Naive thymus-derived CD8-positive, alpha-beta T cell (primary cell): Measurements from ENCODE around the gene GJB5. TPM values are rescaled to one million over a fixed set of nuclear protein-coding genes. Genes with fewer than 3 reads are reported as not detected.
"Not testable (repeated sequence)": the region's sequence is repeated elsewhere in the genome, so short reads cannot be mapped to it uniquely, and the experiment has no call there.

Experiments
- ATAC-seq, 2 donors: fragments of 150-1000 bp; cut with Tn5 transposase in 1 of 2; sonication (Bioruptor Pico), chemical (Tn5 transposase) in 1 of 2; 1 replicate in 1 of 2; 2 replicates in 1 of 2; pipeline ENCODE4 v1.10.0; 2021; ENCODE audit warnings: mild to moderate bottlenecking in 2 of 2, moderate library complexity in 2 of 2
- POLR2A ChIA-PET: fragments of 350-600 bp; sonication (Branson Sonifier 250); formaldehyde crosslinking; loops from one replicate; lab custom pipeline; 2021; ENCODE audit warnings: antibody characterized with exemption; lab: Charles Lee
- DNase-seq, 10 donors: peaks; one replicate each; pipeline versions ENCODE4 v3.0.0 to v3.0.0-alpha.2; 2020 to 2022
- H3K27ac Mint-ChIP-seq, 10 donors: one replicate each; pipeline ENCODE4 v1.8.0; 2020 to 2022; ENCODE audit warnings: mild to moderate bottlenecking in 10 of 10, mixed read lengths in 10 of 10, moderate library complexity in 4 of 10, inconsistent platforms in 1 of 10
- H3K27me3 Mint-ChIP-seq, 5 donors: one replicate each; pipeline ENCODE4 v1.8.0; 2021 to 2022; ENCODE audit warnings: mixed read lengths in 5 of 5
- H3K36me3 Mint-ChIP-seq, 3 donors: one replicate each; pipeline ENCODE4 v1.8.0; 2020 to 2022; ENCODE audit warnings: mixed read lengths in 3 of 3, mild to moderate bottlenecking in 2 of 3, inconsistent platforms in 1 of 3
- H3K4me1 Mint-ChIP-seq, 4 donors: one replicate each; pipeline ENCODE4 v1.8.0; 2021 to 2022; ENCODE audit warnings: mixed read lengths in 4 of 4
- H3K4me3 Mint-ChIP-seq, 10 donors: one replicate each; pipeline ENCODE4 v1.8.0; 2020 to 2022; ENCODE audit warnings: mild to moderate bottlenecking in 10 of 10, mixed read lengths in 10 of 10, moderate library complexity in 6 of 10, inconsistent platforms in 1 of 10
- H3K9me3 Mint-ChIP-seq, 9 donors: one replicate each; pipeline ENCODE4 v1.8.0; 2020 to 2022; ENCODE audit warnings: mixed read lengths in 9 of 9, mild to moderate bottlenecking in 3 of 9, inconsistent platforms in 1 of 9, moderate library complexity in 1 of 9
- polyA plus RNA-seq, 3 donors: library from polyadenylated mRNA; unstranded; fragments of 300-500 nt; fragmentation: Illumina TruSeq; gene quantifications; one replicate each; pipeline ENCODE4 v1.2.3, GENCODE V29; 2021
- total RNA-seq, 8 experiments: library from RNA in 2 of 8; stranded (reverse) in 2 of 8; gene quantifications; one replicate each; pipeline ENCODE4 v1.2.3 and lab custom pipeline; 2021 to 2026

GJB5 gene
- total and polyA plus RNA-seq, 5 experiments from 2014 or later, result not detected

GRCh38 chr1:34726861-34727260 is 28.0 kb upstream of the GJB5 start:
- no peaks in the 10 kb centered on the region for H3K36me3 Mint-ChIP-seq
- POLR2A ChIA-PET, result no interaction called here
- no peak overlapping the region for H3K4me3 Mint-ChIP-seq
- H3K9me3 Mint-ChIP-seq, result no peaks in the 10 kb centered on the region
- peaks cover 18 to 35% (median 31%) of the 10 kb centered on the region in 5 donors for H3K27me3 Mint-ChIP-seq
- H3K27ac Mint-ChIP-seq, result no peak overlapping the region
- no peak for ATAC-seq
- peaks cover 0 to 3% (median 0%) of the 10 kb centered on the region in 4 donors for H3K4me1 Mint-ChIP-seq
- no peak for DNase-seq

GRCh38 chr1:34730485-34730884 is 24.4 kb upstream of the GJB5 start:
- Mint-ChIP-seq H3K4me3 (no peak overlapping the region), H3K9me3 (no peaks in the 10 kb centered on the region), H3K4me1 (peaks cover 0 to 3% (median 0%) of the 10 kb centered on the region in 4 donors), H3K27me3 (peaks cover 8 to 20% (median 17%) of the 10 kb centered on the region in 5 donors), H3K27ac (no peak overlapping the region), H3K36me3 (no peaks in the 10 kb centered on the region)
- ATAC-seq (no peak), DNase-seq (no peak)
- POLR2A ChIA-PET, result no interaction called here

GRCh38 chr1:34732831-34733230 is 22.0 kb upstream of the GJB5 start:
- DNase-seq, H3K9me3 Mint-ChIP-seq, H3K27ac Mint-ChIP-seq, H3K4me3 Mint-ChIP-seq, ATAC-seq, POLR2A ChIA-PET, H3K4me1 Mint-ChIP-seq, H3K36me3 Mint-ChIP-seq: not testable (repeated sequence)
- H3K27me3 Mint-ChIP-seq, result peaks cover 3 to 17% (median 13%) of the 10 kb centered on the region in 5 donors

- Mint-ChIP-seq H3K9me3 (no peaks in the 10 kb centered on the region), H3K4me1 (no peaks in the 10 kb centered on the region), H3K4me3 (no peak overlapping the region), H3K27ac (no peak overlapping the region), H3K36me3 (no peaks in the 10 kb centered on the region), H3K27me3 (peaks cover 4 to 17% (median 14%) of the 10 kb centered on the region in 5 donors)
- DNase-seq, result no peak
- no peak for ATAC-seq
- POLR2A ChIA-PET, result no interaction called here
Observed at GRCh38 chr1:34736692-34737091, 18.2 kb upstream of the GJB5 start.

- ATAC-seq, H3K36me3 Mint-ChIP-seq, DNase-seq, H3K9me3 Mint-ChIP-seq, H3K4me3 Mint-ChIP-seq, H3K4me1 Mint-ChIP-seq, H3K27ac Mint-ChIP-seq, POLR2A ChIA-PET: not testable (repeated sequence)
- peaks cover 4 to 17% (median 14%) of the 10 kb centered on the region in 5 donors for H3K27me3 Mint-ChIP-seq
Observed at GRCh38 chr1:34737236-34737635, 17.6 kb upstream of the GJB5 start.

GRCh38 chr1:34739613-34740012 is 15.2 kb upstream of the GJB5 start:
- Mint-ChIP-seq H3K27ac (no peak overlapping the region), H3K4me1 (peaks cover 0 to 6% (median 2%) of the 10 kb centered on the region in 4 donors), H3K27me3 (peaks cover 6 to 17% (median 12%) of the 10 kb centered on the region in 5 donors), H3K4me3 (no peak overlapping the region), H3K36me3 (no peaks in the 10 kb centered on the region), H3K9me3 (no peaks in the 10 kb centered on the region)
- POLR2A ChIA-PET, result no interaction called here
- no peak for DNase-seq
- no peak for ATAC-seq

- POLR2A ChIA-PET, result no interaction called here
- Mint-ChIP-seq H3K9me3 (no peaks in the 10 kb centered on the region), H3K4me1 (peaks cover 0 to 6% (median 2%) of the 10 kb centered on the region in 4 donors), H3K4me3 (no peak overlapping the region), H3K27ac (peak overlapping the region in 1 of 10 donors; percentile 17), H3K27me3 (peaks cover 6 to 18% (median 12%) of the 10 kb centered on the region in 5 donors), H3K36me3 (no peaks in the 10 kb centered on the region)
- DNase-seq (no peak), ATAC-seq (no peak)
Observed at GRCh38 chr1:34740161-34740868, 14.5 kb upstream of the GJB5 start.

GRCh38 chr1:34742667-34743270 is 12.1 kb upstream of the GJB5 start:
- peaks cover 0 to 6% (median 2%) of the 10 kb centered on the region in 4 donors for H3K4me1 Mint-ChIP-seq
- no peaks in the 10 kb centered on the region for H3K9me3 Mint-ChIP-seq
- DNase-seq, result peak; percentile 45 to 82 (median 70)
- H3K36me3 Mint-ChIP-seq, result no peaks in the 10 kb centered on the region
- POLR2A ChIA-PET, result no interaction called here
- no peak overlapping the region for H3K4me3 Mint-ChIP-seq
- H3K27me3 Mint-ChIP-seq, result peaks cover 2 to 15% (median 8%) of the 10 kb centered on the region in 5 donors
- ATAC-seq, result peak; percentile 83 to 90
- peak overlapping the region in 1 of 10 donors; percentile 18 for H3K27ac Mint-ChIP-seq

- ATAC-seq (no peak), DNase-seq (no peak)
- Mint-ChIP-seq H3K9me3 (no peaks in the 10 kb centered on the region), H3K4me3 (no peak overlapping the region), H3K27me3 (peaks cover 2 to 22% (median 8%) of the 10 kb centered on the region in 5 donors), H3K27ac (no peak overlapping the region), H3K36me3 (no peaks in the 10 kb centered on the region), H3K4me1 (peaks cover 0 to 6% (median 2%) of the 10 kb centered on the region in 4 donors)
- POLR2A ChIA-PET, result no interaction called here
Observed at GRCh38 chr1:34743775-34744174, 11.1 kb upstream of the GJB5 start.

GRCh38 chr1:34744851-34745250 is 10.0 kb upstream of the GJB5 start:
- Mint-ChIP-seq H3K9me3 (no peaks in the 10 kb centered on the region), H3K36me3 (no peaks in the 10 kb centered on the region), H3K27ac (no peak overlapping the region), H3K4me3 (no peak overlapping the region), H3K27me3 (peaks cover 2 to 24% (median 8%) of the 10 kb centered on the region in 5 donors), H3K4me1 (peaks cover 0 to 6% (median 2%) of the 10 kb centered on the region in 4 donors)
- DNase-seq, result no peak
- no peak for ATAC-seq
- POLR2A ChIA-PET, result no interaction called here

GRCh38 chr1:34745666-34746065 is 9.2 kb upstream of the GJB5 start:
- H3K9me3 Mint-ChIP-seq, result no peaks in the 10 kb centered on the region
- H3K36me3 Mint-ChIP-seq, result no peaks in the 10 kb centered on the region
- H3K4me1 Mint-ChIP-seq, result peaks cover 0 to 6% (median 2%) of the 10 kb centered on the region in 4 donors
- H3K4me3 Mint-ChIP-seq, result no peak overlapping the region
- no peak overlapping the region for H3K27ac Mint-ChIP-seq
- POLR2A ChIA-PET, result no interaction called here
- H3K27me3 Mint-ChIP-seq, result peaks cover 2 to 17% (median 4%) of the 10 kb centered on the region in 5 donors
- DNase-seq (no peak), ATAC-seq (no peak)

- no peak overlapping the region for H3K27ac Mint-ChIP-seq
Observed at GRCh38 chr1:34746101-34746500, 8.7 kb upstream of the GJB5 start.

More at GRCh38 chr1:34746101-34746500, 8.7 kb upstream of the GJB5 start:
- Mint-ChIP-seq H3K4me3 (no peak overlapping the region), H3K4me1 (peaks cover 0 to 6% (median 2%) of the 10 kb centered on the region in 4 donors), H3K36me3 (no peaks in the 10 kb centered on the region), H3K9me3 (no peaks in the 10 kb centered on the region), H3K27me3 (peaks cover 2 to 17% (median 4%) of the 10 kb centered on the region in 5 donors)
- no peak for ATAC-seq
- POLR2A ChIA-PET, result no interaction called here
- DNase-seq, result no peak
